Right cardiac atrium (tissue), 5 donors: ENCODE data around the gene CHURC1. TPM values are rescaled to one million over a fixed set of nuclear protein-coding genes. Genes with fewer than 3 reads are reported as not detected.

Experiments
- ATAC-seq, 2 donors: fragments of 200-7000 bp; cut with Tn5 transposase; one replicate each; pipeline versions ENCODE4 v1.8.0 to v1.9.1; 2020; ENCODE audit warnings: moderate library complexity in 2 of 2, mild to moderate bottlenecking in 1 of 2
- DNase-seq, 3 donors: peaks; one replicate each; pipeline ENCODE4 v3.0.0-alpha.2; 2020
- H3K27ac ChIP-seq: one replicate; pipeline ENCODE4 v1.5.1; 2013; ENCODE audit warnings: mild to moderate bottlenecking, low read length, control low read depth, moderate library complexity
- H3K27me3 ChIP-seq: one replicate; pipeline ENCODE4 v1.6.1; 2013; ENCODE audit not compliant: control insufficient read depth, insufficient read depth
- H3K4me1 ChIP-seq: one replicate; pipeline ENCODE4 v1.6.1; 2013; ENCODE audit warnings: low read length; ENCODE audit not compliant: control insufficient read depth, insufficient read depth
- H3K4me3 ChIP-seq: one replicate; pipeline ENCODE4 v1.5.1; 2013; ENCODE audit warnings: low read length, control low read depth
- H3K9me3 ChIP-seq: one replicate; pipeline ENCODE4 v1.6.1; 2013; ENCODE audit warnings: low read length; ENCODE audit not compliant: control insufficient read depth
- WGBS: extraction: QIAGEN DNeasy Blood & Tissue Kit; methylation state at CpG from one replicate; pipeline ENCODE4 v1.1.7; 2013; 5-methylcytosine and 5-hydroxymethylcytosine counted together
- intact Hi-C, 4 donors: fragments of 100-400 bp; cut with DNase I; formaldehyde crosslinking; loops; one replicate each; pipeline versions ENCODE4 v1.11.0 to v1.14.0; 2022 to 2023
- polyA plus RNA-seq: library from polyadenylated mRNA; stranded (reverse); fragments of 200-250 nt; gene quantifications from one replicate; pipeline ENCODE4 v1.2.3, GENCODE V29; 2013
- total RNA-seq, 4 donors: library from RNA; stranded (reverse); fragmentation: NEBNext Ultra II Directional; extraction: Animal tissue kit (Norgen Biotek cat#: 25700); gene quantifications; one replicate each; pipeline ENCODE4 v1.2.1, GENCODE V29; 2021
- donor health status: healthy with polysubstance abuse.
- donor health status: DM: no; HTN: yes; CAD: no.
- donor health status: DM: no; HTN: no; CAD: no.
- donor health status: DM: no; HTN: yes; CAD: no; lungs with severe emphysema.
- donor health status: DM: yes; HTN: yes; CAD: no.

Gene CHURC1
- total and polyA plus RNA-seq, 5 donors: 55.5 to 114 (median 87.3) TPM

GRCh38 chr14:64938972-64939816 is 24.9 kb downstream of the CHURC1 start:
- no peak for ATAC-seq
- WGBS: 94% methylated on average over 17 of the region's 17 CpGs
- Histone ChIP-seq H3K4me1 (no peaks in the 10 kb centered on the region), H3K27ac (no peak overlapping the region), H3K4me3 (no peak overlapping the region), H3K27me3 (no peaks in the 10 kb centered on the region), H3K9me3 (no peaks in the 10 kb centered on the region)
- no peak for DNase-seq
- intact Hi-C loops: no loop called here

- H3K9me3 ChIP-seq: no peaks in the 10 kb centered on the region
- no peak for ATAC-seq
Measured at GRCh38 chr14:64939817-64940190, 25.5 kb downstream of the CHURC1 start.

GRCh38 chr14:64940336-64940910 is 26.2 kb downstream of the CHURC1 start:
- WGBS: 95% methylated on average over 3 of the region's 3 CpGs

More at GRCh38 chr14:64939817-64940190, 25.5 kb downstream of the CHURC1 start:
- 81% methylated on average over 3 of the region's 3 CpGs for WGBS
- Histone ChIP-seq H3K4me3 (no peak overlapping the region), H3K27ac (no peak overlapping the region), H3K27me3 (no peaks in the 10 kb centered on the region), H3K4me1 (no peaks in the 10 kb centered on the region)
- intact Hi-C loops: no loop called here
- no peak for DNase-seq

GRCh38 chr14:64942531-64943111 is 28.4 kb downstream of the CHURC1 start, which contains the start of gene GPX2:
GPX2 (minus strand) TSS chr14:64942745; CDS start chr14:64942726, 19 bp downstream.
- ATAC-seq: no peak
- H3K9me3 ChIP-seq: no peaks in the 10 kb centered on the region
- H3K4me1 ChIP-seq: no peaks in the 10 kb centered on the region
- H3K27ac ChIP-seq: no peak within 1 kb of the TSS
- no peak within 1 kb of the TSS for H3K4me3 ChIP-seq
- DNase-seq: no peak
- WGBS: 90% methylated on average over 13 of the region's 13 CpGs
- intact Hi-C loops: no loop called here
- H3K27me3 ChIP-seq: no peaks in the 10 kb centered on the region

More at GRCh38 chr14:64940336-64940910, 26.2 kb downstream of the CHURC1 start:
- Histone ChIP-seq H3K9me3 (no peaks in the 10 kb centered on the region), H3K4me3 (no peak overlapping the region), H3K27me3 (no peaks in the 10 kb centered on the region), H3K4me1 (no peaks in the 10 kb centered on the region), H3K27ac (no peak overlapping the region)
- DNase-seq (no peak), ATAC-seq (no peak)
- intact Hi-C loops: no loop called here

- DNase-seq (no peak), ATAC-seq (no peak)
- Histone ChIP-seq H3K4me1 (no peaks in the 10 kb centered on the region), H3K27ac (no peak overlapping the region), H3K4me3 (no peak overlapping the region), H3K27me3 (no peaks in the 10 kb centered on the region), H3K9me3 (no peaks in the 10 kb centered on the region)
- WGBS: 78% methylated on average over 6 of the region's 6 CpGs
- intact Hi-C loops: no loop called here
Measured at GRCh38 chr14:64943556-64943955, 29.3 kb downstream of the CHURC1 start.

- no peaks in the 10 kb centered on the region for H3K4me1 ChIP-seq
- WGBS: 83% methylated on average over 2 of the region's 2 CpGs
- intact Hi-C loops: no loop called here
Measured at GRCh38 chr14:64944041-64944440, 29.8 kb downstream of the CHURC1 start.

GRCh38 chr14:64944861-64945260 is 30.6 kb downstream of the CHURC1 start:
- no peak for DNase-seq
- Histone ChIP-seq H3K27ac (no peak overlapping the region), H3K4me1 (no peaks in the 10 kb centered on the region), H3K9me3 (no peaks in the 10 kb centered on the region), H3K27me3 (no peaks in the 10 kb centered on the region), H3K4me3 (no peak overlapping the region)
- WGBS: 86% methylated on average over 4 of the region's 4 CpGs
- intact Hi-C loops: no loop called here
- ATAC-seq: no peak

More at GRCh38 chr14:64944041-64944440, 29.8 kb downstream of the CHURC1 start:
- no peak for DNase-seq
- Histone ChIP-seq H3K4me3 (no peak overlapping the region), H3K27ac (no peak overlapping the region), H3K27me3 (no peaks in the 10 kb centered on the region), H3K9me3 (no peaks in the 10 kb centered on the region)
- ATAC-seq: peak in 1 of 2 donors; percentile 27

GRCh38 chr14:64945431-64946178 is 31.4 kb downstream of the CHURC1 start:
- H3K27ac ChIP-seq: no peak overlapping the region
- H3K27me3 ChIP-seq: no peaks in the 10 kb centered on the region
- no peak overlapping the region for H3K4me3 ChIP-seq
- intact Hi-C loops: no loop called here
- H3K4me1 ChIP-seq: no peaks in the 10 kb centered on the region
- WGBS: 91% methylated on average over 12 of the region's 12 CpGs
- no peak for DNase-seq
- H3K9me3 ChIP-seq: no peaks in the 10 kb centered on the region
- ATAC-seq: no peak

GRCh38 chr14:64946310-64947045 is 32.2 kb downstream of the CHURC1 start:
- H3K4me3 ChIP-seq: no peak overlapping the region
- no peak for ATAC-seq
- no peak for DNase-seq
- H3K9me3 ChIP-seq: no peaks in the 10 kb centered on the region
- intact Hi-C loops: no loop called here
- 93% methylated on average over 6 of the region's 6 CpGs for WGBS
- no peak overlapping the region for H3K27ac ChIP-seq
- no peaks in the 10 kb centered on the region for H3K4me1 ChIP-seq
- no peaks in the 10 kb centered on the region for H3K27me3 ChIP-seq
